ENCODE data around the gene CPED1. TPM values are rescaled to one million over a fixed set of nuclear protein-coding genes. Genes with fewer than 3 reads are reported as not detected.

Gene CPED1
- total and polyA plus RNA-seq, 10 of the 15 experiments (the other 5 are each of a cell fraction or from before 2014, with no cell fraction given) = 0.01 to 0.77 (median 0.10) TPM; not detected in 1

DNA sequence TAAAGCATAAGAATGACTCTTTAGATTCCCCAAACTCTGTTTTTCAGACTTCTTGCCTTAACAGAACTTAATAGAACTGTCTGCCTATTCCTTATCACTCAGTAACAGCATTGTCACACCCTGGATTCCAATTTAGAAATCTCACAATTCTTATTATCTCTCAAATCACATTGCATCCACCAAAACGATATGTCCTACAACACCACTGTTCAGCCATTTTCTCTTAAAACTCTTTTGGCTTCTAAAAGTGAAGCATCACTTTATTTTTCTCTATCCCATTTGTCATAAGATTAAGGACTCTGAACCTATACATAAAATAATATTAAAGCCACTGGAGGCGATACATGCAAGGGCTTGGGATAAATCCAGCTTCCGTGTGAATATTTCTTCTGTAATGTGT, 1.2 kb upstream of the CPED1 start (continued):
- TF ChIP-seq, protein P1, sequence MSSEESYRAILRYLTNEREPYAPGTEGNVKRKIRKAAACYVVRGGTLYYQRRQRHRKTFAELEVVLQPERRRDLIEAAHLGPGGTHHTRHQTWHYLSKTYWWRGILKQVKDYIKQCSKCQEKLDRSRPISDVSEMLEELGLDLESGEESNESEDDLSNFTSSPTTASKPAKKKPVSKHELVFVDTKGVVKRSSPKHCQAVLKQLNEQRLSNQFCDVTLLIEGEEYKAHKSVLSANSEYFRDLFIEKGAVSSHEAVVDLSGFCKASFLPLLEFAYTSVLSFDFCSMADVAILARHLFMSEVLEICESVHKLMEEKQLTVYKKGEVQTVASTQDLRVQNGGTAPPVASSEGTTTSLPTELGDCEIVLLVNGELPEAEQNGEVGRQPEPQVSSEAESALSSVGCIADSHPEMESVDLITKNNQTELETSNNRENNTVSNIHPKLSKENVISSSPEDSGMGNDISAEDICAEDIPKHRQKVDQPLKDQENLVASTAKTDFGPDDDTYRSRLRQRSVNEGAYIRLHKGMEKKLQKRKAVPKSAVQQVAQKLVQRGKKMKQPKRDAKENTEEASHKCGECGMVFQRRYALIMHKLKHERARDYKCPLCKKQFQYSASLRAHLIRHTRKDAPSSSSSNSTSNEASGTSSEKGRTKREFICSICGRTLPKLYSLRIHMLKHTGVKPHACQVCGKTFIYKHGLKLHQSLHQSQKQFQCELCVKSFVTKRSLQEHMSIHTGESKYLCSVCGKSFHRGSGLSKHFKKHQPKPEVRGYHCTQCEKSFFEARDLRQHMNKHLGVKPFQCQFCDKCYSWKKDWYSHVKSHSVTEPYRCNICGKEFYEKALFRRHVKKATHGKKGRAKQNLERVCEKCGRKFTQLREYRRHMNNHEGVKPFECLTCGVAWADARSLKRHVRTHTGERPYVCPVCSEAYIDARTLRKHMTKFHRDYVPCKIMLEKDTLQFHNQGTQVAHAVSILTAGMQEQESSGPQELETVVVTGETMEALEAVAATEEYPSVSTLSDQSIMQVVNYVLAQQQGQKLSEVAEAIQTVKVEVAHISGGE (CRISPR knock-in tag; IDR thresholded peaks at IDR 0.05) = no peak
- TF ChIP-seq ZBED1 (IDR thresholded peaks at IDR 0.05; ENCODE audit: borderline replicate concordance) (no peak), SPI1 (IDR thresholded peaks at IDR 0.05; ENCODE audit: borderline replicate concordance, insufficient read depth, low read depth, low read length) (no peak), HDGF (IDR thresholded peaks at IDR 0.05) (no peak), TAF1 (IDR thresholded peaks at IDR 0.05; ENCODE audit: borderline replicate concordance, low read depth, low read length) (no peak), ZZZ3 (IDR thresholded peaks at IDR 0.05; ENCODE audit: control insufficient read depth, insufficient read length, low read depth) (no peak)
- TF ChIP-seq, protein P2, sequence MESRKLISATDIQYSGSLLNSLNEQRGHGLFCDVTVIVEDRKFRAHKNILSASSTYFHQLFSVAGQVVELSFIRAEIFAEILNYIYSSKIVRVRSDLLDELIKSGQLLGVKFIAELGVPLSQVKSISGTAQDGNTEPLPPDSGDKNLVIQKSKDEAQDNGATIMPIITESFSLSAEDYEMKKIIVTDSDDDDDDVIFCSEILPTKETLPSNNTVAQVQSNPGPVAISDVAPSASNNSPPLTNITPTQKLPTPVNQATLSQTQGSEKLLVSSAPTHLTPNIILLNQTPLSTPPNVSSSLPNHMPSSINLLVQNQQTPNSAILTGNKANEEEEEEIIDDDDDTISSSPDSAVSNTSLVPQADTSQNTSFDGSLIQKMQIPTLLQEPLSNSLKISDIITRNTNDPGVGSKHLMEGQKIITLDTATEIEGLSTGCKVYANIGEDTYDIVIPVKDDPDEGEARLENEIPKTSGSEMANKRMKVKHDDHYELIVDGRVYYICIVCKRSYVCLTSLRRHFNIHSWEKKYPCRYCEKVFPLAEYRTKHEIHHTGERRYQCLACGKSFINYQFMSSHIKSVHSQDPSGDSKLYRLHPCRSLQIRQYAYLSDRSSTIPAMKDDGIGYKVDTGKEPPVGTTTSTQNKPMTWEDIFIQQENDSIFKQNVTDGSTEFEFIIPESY (IDR thresholded peaks at IDR 0.05) = no peak
